Measurements from ENCODE around the gene DAW1.
"Not testable (repeated sequence)": the region's sequence is repeated elsewhere in the genome, so short reads cannot be mapped to it uniquely, and the experiment has no call there.

The DAW1 gene

GRCh38 chr2:227914362-227914761 is 42.9 kb downstream of the DAW1 start:
- no peak for TF ChIP-seq ZNF274 (IDR thresholded peaks at IDR 0.05; ENCODE audit: low read depth, low read length)
- H3K4me3 ChIP-seq (ENCODE audit: low read length): no peak overlapping the region

GRCh38 chr2:227921648-227922047 is 50.2 kb downstream of the DAW1 start:
- no peak for TF ChIP-seq ZNF274 (IDR thresholded peaks at IDR 0.05; ENCODE audit: low read depth, low read length)

GRCh38 chr2:227932001-227932400 is 60.6 kb downstream of the DAW1 start:
- no peak overlapping the region for H3K4me3 ChIP-seq (ENCODE audit: low read length)
- no peak for TF ChIP-seq ZNF274 (IDR thresholded peaks at IDR 0.05; ENCODE audit: low read depth, low read length)

More at GRCh38 chr2:227921648-227922047, 50.2 kb downstream of the DAW1 start:
- no peak overlapping the region for H3K4me3 ChIP-seq (ENCODE audit: low read length)

GRCh38 chr2:227932403-227932802 is 61.0 kb downstream of the DAW1 start:
- no peak for TF ChIP-seq ZNF274 (IDR thresholded peaks at IDR 0.05; ENCODE audit: low read depth, low read length)
- H3K4me3 ChIP-seq (ENCODE audit: low read length): no peak overlapping the region

- no peak for TF ChIP-seq ZNF274 (IDR thresholded peaks at IDR 0.05; ENCODE audit: low read depth, low read length)
- no peak overlapping the region for H3K4me3 ChIP-seq (ENCODE audit: low read length)
Measured at GRCh38 chr2:227933884-227934283, 62.5 kb downstream of the DAW1 start.

- H3K4me3 ChIP-seq (ENCODE audit: low read length): not testable (repeated sequence)
Measured at GRCh38 chr2:227936249-227936648, 64.8 kb downstream of the DAW1 start.

- no peak overlapping the region for H3K4me3 ChIP-seq (ENCODE audit: low read length)
- TF ChIP-seq ZNF274 (IDR thresholded peaks at IDR 0.05; ENCODE audit: low read depth, low read length): no peak
Measured at GRCh38 chr2:227939271-227940027, 68.0 kb downstream of the DAW1 start.

GRCh38 chr2:227942021-227942420 is 70.6 kb downstream of the DAW1 start:
- no peak overlapping the region for H3K4me3 ChIP-seq (ENCODE audit: low read length)
- TF ChIP-seq ZNF274 (IDR thresholded peaks at IDR 0.05; ENCODE audit: low read depth, low read length): no peak

GRCh38 chr2:227942965-227943364 is 71.5 kb downstream of the DAW1 start:
- H3K4me3 ChIP-seq (ENCODE audit: low read length): no peak overlapping the region
- no peak for TF ChIP-seq ZNF274 (IDR thresholded peaks at IDR 0.05; ENCODE audit: low read depth, low read length)

- no peak overlapping the region for H3K4me3 ChIP-seq (ENCODE audit: low read length)
Measured at GRCh38 chr2:227960317-227960716, 88.9 kb downstream of the DAW1 start.

GRCh38 chr2:227971619-227972230 is 100.3 kb downstream of the DAW1 start:
- H3K4me3 ChIP-seq (ENCODE audit: low read length): no peak overlapping the region
- no peak for TF ChIP-seq ZNF274 (IDR thresholded peaks at IDR 0.05; ENCODE audit: low read depth, low read length)

More at GRCh38 chr2:227960317-227960716, 88.9 kb downstream of the DAW1 start:
- TF ChIP-seq ZNF274 (IDR thresholded peaks at IDR 0.05; ENCODE audit: low read depth, low read length): no peak

- TF ChIP-seq ZNF274 (IDR thresholded peaks at IDR 0.05; ENCODE audit: low read depth, low read length): no peak
- H3K4me3 ChIP-seq (ENCODE audit: low read length): no peak overlapping the region
Measured at GRCh38 chr2:227973241-227973640, 101.8 kb downstream of the DAW1 start.

Data from GM08714 (cell line).